ENCODE results near the gene NINL.

The NINL gene

DNA sequence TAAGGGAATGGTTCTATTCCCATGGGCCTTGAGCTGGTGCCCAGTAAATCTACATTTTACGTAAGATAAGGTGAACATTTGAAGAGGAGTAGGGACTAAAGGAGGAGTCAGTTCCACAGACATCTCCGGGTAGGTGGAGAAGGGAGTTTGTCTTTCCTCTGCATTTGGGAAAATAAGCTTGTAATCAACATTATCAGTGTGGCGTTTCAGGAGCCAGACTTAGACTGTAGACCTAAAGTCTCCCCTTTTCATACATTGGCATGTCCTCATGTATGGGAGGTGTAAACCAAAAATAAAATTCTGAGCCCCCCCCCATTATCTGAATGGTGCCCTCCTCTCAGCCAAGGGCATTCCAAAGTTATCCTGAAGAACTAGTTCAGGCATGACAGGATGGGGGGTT lies 40.2 kb downstream of the NINL start:
- peaks cover 27% of the 10 kb centered on the region for H3K79me2 ChIP-seq
- H3K4me2 ChIP-seq (ENCODE audit: low read length), result peak overlapping the region; percentile 37
- H3K9ac ChIP-seq, result no peak overlapping the region
- H3K27ac ChIP-seq, result peak overlapping the region; percentile 87
- TF ChIP-seq, protein P1, sequence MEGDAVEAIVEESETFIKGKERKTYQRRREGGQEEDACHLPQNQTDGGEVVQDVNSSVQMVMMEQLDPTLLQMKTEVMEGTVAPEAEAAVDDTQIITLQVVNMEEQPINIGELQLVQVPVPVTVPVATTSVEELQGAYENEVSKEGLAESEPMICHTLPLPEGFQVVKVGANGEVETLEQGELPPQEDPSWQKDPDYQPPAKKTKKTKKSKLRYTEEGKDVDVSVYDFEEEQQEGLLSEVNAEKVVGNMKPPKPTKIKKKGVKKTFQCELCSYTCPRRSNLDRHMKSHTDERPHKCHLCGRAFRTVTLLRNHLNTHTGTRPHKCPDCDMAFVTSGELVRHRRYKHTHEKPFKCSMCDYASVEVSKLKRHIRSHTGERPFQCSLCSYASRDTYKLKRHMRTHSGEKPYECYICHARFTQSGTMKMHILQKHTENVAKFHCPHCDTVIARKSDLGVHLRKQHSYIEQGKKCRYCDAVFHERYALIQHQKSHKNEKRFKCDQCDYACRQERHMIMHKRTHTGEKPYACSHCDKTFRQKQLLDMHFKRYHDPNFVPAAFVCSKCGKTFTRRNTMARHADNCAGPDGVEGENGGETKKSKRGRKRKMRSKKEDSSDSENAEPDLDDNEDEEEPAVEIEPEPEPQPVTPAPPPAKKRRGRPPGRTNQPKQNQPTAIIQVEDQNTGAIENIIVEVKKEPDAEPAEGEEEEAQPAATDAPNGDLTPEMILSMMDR (IDR thresholded peaks at IDR 0.05), result no peak
- H3K36me3 ChIP-seq (ENCODE audit: control insufficient read depth, insufficient read depth, low read length), result no peaks in the 10 kb centered on the region
- H3K9me3 ChIP-seq (ENCODE audit: control insufficient read depth, low read length), result no peaks in the 10 kb centered on the region
- peak overlapping the region; percentile 2 for H3K4me3 ChIP-seq (ENCODE audit: low read depth, low read length)
- peaks cover 72% of the 10 kb centered on the region for H3K4me1 ChIP-seq
- H2AFZ ChIP-seq, result peak overlapping the region; percentile 40
- H3K27me3 ChIP-seq (ENCODE audit: control insufficient read depth, insufficient read depth, low read length), result no peaks in the 10 kb centered on the region

DNA sequence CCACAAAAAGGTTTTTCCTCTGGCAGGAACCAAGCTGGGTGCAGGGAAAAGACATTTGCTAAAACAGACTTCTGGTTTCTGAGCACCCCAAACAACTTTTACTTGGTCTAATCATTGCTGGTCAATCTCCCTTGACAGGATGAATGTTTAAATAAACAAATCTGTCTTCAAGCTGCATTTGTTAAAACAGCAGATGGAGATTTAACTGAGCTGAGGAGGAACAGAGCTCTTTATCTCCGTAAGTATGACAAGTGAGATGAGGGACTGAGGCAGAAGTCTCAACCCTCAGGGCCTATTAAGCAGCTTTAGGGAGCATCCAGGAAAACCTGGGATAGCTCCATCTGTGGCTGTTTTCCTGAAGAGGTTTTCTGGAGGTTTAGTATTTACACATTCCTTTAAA lies 40.6 kb downstream of the NINL start:
- Histone ChIP-seq H3K4me3 (ENCODE audit: low read depth, low read length) (peak overlapping the region; percentile 2), H2AFZ (peak overlapping the region; percentile 40), H3K4me1 (peaks cover 68% of the 10 kb centered on the region), H3K27me3 (ENCODE audit: control insufficient read depth, insufficient read depth, low read length) (no peaks in the 10 kb centered on the region), H3K9ac (no peak overlapping the region), H3K79me2 (peaks cover 25% of the 10 kb centered on the region), H3K9me3 (ENCODE audit: control insufficient read depth, low read length) (no peaks in the 10 kb centered on the region), H3K27ac (peak overlapping the region; percentile 87), H3K36me3 (ENCODE audit: control insufficient read depth, insufficient read depth, low read length) (no peaks in the 10 kb centered on the region), H3K4me2 (ENCODE audit: low read length) (peak overlapping the region; percentile 37)
- TF ChIP-seq, protein P1 (IDR thresholded peaks at IDR 0.05), result no peak

DNA sequence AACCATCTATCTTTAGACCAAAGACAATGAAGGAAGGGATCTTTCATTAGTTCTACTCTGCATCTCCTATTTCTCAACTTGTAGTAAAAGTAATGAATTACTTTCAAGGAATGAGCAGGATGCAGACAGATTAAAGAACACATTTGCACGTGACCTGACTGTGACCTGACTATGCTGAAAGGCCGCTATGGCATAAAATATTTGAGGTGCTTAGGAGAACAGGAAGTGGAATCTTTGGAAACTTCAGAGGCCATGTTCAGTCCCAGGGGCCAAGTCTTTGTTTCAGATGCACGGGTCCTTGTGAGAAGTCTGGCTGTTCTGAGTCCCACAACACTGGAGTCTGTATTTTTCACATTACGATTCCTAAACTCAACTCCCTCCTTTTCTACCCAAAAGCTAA lies 41.0 kb downstream of the NINL start:
- no peaks in the 10 kb centered on the region for H3K36me3 ChIP-seq (ENCODE audit: control insufficient read depth, insufficient read depth, low read length)
- peak overlapping the region; percentile 40 for H2AFZ ChIP-seq
- no peak overlapping the region for H3K4me3 ChIP-seq (ENCODE audit: low read depth, low read length)
- H3K4me2 ChIP-seq (ENCODE audit: low read length), result no peak overlapping the region
- H3K9ac ChIP-seq, result no peak overlapping the region
- TF ChIP-seq, protein P1 (IDR thresholded peaks at IDR 0.05), result no peak
- H3K9me3 ChIP-seq (ENCODE audit: control insufficient read depth, low read length), result no peaks in the 10 kb centered on the region
- no peaks in the 10 kb centered on the region for H3K27me3 ChIP-seq (ENCODE audit: control insufficient read depth, insufficient read depth, low read length)
- peaks cover 66% of the 10 kb centered on the region for H3K4me1 ChIP-seq
- H3K79me2 ChIP-seq, result peaks cover 24% of the 10 kb centered on the region
- peak overlapping the region; percentile 87 for H3K27ac ChIP-seq

DNA sequence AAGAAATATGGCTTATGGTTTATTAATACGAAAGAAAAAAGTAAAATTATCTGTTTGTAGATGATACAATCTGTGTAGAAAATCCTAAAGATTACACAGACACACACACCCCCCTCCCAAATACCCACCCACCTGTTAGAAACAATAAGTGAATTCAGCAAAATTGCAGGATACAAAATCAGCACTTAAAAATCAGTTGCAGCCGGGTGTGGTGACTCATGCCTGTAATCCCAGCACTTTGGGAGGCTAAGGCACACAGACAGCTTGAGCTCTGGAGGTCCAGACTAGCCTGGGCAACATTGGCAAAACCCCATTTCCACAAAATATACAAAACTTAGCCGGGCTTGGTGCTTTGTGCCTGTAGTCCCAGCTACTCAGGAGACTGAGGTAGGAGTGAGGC lies 42.3 kb downstream of the NINL start:
- Histone ChIP-seq H3K36me3 (ENCODE audit: control insufficient read depth, insufficient read depth, low read length) (no peaks in the 10 kb centered on the region), H3K79me2 (peaks cover 28% of the 10 kb centered on the region), H3K4me3 (ENCODE audit: low read depth, low read length) (no peak overlapping the region), H2AFZ (no peak overlapping the region), H3K27me3 (ENCODE audit: control insufficient read depth, insufficient read depth, low read length) (no peaks in the 10 kb centered on the region), H3K9ac (no peak overlapping the region), H3K4me1 (peaks cover 65% of the 10 kb centered on the region), H3K27ac (no peak overlapping the region), H3K4me2 (ENCODE audit: low read length) (no peak overlapping the region), H3K9me3 (ENCODE audit: control insufficient read depth, low read length) (no peaks in the 10 kb centered on the region)
- TF ChIP-seq, protein P1 (IDR thresholded peaks at IDR 0.05), result no peak

DNA sequence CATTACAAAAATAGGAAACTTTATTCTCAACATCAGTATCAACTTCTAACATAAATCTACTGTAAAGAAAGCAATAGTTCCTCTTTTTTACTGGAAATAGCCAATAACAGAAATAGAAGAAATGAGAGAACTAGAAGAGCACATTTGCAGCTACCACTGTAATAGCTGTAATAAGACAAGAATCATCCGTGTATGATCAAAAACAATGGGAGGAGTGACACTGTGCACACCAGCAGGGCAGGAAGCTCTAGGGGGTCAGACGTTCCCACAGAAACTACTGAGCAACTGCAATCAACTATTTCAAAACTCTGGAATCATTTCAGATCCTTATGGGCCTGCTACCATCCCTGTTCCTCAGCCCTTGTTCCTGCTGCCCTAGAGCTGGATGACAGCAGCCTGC lies 43.7 kb downstream of the NINL start:
- Histone ChIP-seq H3K27ac (no peak overlapping the region), H3K27me3 (ENCODE audit: control insufficient read depth, insufficient read depth, low read length) (no peaks in the 10 kb centered on the region)

More for the DNA sequence above, 43.7 kb downstream of the NINL start:
- peaks cover 52% of the 10 kb centered on the region for H3K4me1 ChIP-seq
- H3K36me3 ChIP-seq (ENCODE audit: control insufficient read depth, insufficient read depth, low read length), result no peaks in the 10 kb centered on the region
- no peaks in the 10 kb centered on the region for H3K9me3 ChIP-seq (ENCODE audit: control insufficient read depth, low read length)
- no peak overlapping the region for H3K9ac ChIP-seq
- TF ChIP-seq, protein P1 (IDR thresholded peaks at IDR 0.05), result no peak
- no peak overlapping the region for H3K4me3 ChIP-seq (ENCODE audit: low read depth, low read length)
- H3K4me2 ChIP-seq (ENCODE audit: low read length), result no peak overlapping the region
- peaks cover 42% of the 10 kb centered on the region for H3K79me2 ChIP-seq
- no peak overlapping the region for H2AFZ ChIP-seq

Measured in parathyroid adenoma (tissue), 2 donors.